NCI-H526 (cell line): ENCODE data around the gene RHOBTB3.
A peak's percentile ranks its signal among the peaks of the same experiment; 100 is the strongest.

Experiments used
- DNase-seq, 2 experiments: peaks; one replicate each; lab custom pipeline; 2025; lab: John Stamatoyannopoulos, UW

RHOBTB3 gene

DNA sequence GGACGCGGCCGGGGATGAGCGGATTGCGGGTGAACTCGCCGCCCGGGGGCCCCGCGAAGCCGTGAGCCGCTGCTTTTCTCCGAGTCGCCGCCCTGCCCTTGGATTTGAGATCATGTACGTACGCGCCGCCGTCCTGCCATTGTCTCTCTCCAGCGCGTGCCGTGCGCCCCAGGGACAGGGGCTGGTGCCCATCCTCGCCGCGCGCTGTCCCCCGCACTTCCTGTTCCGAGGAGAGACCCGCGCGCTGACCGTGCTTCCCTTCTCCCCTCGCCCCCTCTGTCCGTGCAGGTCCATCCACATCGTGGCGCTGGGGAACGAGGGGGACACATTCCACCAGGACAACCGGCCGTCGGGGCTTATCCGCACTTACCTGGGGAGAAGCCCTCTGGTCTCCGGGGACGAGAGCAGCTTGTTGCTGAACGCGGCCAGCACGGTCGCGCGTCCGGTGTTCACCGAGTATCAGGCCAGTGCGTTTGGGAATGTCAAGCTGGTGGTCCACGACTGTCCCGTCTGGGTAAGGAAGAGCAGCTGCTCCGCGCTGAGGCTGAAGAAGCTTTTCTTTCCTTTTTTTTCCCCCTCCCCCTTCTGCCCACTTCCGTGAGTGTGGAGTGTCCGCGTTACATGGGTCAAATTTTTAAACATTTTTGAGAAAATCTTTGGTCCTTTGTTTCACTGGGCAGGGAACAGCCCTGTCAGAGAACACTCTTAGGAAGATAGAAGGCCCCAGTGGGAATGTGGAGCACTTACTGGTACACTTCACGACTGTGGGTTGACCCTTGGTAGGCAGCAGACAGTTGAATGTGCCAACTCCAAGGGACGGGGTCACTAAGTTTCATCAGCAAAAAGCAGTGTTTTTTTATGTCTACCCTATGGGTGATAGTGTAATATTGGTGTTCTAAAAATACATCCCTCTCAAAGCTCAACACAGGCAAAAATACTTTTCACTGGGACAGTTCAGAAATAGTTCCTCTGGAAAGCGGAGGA is 727 bp downstream of the RHOBTB3 start:
- peak; percentile 40 to 68 for DNase-seq

DNA sequence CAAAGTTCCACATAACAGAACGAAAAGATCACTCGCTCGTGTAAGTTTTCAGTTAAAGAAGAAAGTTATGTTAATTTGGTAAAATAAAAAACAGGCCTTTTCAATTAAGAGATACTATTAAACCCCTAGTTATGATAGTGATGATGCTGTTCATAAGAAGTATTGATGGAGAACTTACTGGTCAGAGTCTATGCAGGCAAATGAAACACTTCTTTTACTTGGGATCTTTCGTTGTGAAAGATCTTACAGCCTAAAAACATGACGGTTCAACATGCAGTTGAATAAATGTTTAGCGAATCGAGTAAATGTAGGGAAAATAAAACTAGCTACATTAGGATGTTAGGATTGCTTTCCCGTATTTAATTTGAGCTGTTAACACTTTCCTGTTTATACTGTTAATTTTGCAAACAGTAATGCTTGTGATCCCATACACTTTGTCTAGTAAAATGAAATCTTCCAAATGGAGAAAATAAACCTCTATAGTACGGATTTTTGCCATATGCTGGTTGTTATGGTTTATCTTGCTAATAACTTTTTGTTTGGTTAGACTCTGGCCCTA is 2.0 kb downstream of the RHOBTB3 start:
- DNase-seq: no peak

DNA sequence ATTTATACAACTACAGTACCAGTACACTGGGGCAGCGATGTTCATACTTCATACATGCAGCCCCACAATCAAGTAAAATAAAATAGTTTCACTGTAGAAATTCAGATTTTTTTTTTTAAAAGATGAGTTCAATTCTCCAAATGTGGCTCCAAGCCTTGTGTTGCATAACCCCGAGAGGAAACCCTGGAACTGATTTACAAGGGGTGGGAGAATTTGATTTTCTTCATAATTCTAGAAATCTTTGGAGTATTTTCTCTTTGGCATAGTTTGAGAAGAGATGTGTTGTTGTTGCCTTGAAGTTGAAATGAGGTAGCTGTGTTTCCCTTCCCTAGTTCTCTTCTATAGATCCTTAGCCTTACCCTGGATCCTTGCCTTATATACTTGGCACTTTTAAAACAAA is 3.1 kb downstream of the RHOBTB3 start:
- no peak for DNase-seq

DNA sequence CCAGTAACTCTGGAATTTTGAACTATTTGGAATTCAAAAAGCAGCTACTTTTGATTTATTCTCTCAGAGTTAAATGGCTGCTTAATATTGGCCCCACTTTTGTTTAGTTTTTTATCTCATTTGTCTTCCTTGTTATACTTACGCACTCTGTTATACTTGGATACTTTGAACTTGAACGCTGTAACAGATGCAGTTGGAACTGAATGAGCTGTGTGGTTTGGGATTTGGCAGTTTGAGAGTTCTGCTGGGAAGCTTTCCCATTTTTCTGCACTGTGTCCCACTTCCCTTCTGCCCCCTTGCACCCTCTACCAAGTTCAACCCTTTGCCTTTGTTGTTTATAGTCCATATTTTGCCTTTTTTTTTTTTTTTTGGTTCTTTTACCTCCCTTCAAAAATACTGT is 3.8 kb downstream of the RHOBTB3 start:
- no peak for DNase-seq

DNA sequence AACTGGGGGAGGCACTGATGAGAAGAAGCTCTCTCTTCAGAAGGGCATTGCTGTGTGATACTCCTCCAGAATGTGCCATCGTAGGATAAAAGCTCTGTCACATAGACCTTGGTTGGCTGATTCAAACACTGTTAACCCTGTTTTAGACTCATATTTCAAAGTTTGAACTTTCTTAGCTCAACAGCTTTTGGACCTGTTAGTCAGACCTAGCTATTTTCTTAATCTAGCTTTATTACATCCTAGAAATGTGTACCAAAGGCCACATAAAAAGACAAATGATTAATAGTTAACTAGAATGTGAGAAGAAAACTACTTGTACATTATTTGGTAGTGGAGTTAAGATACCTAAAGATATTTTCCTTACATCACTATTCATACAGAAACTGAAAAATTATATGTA is 4.3 kb downstream of the RHOBTB3 start:
- no peak for DNase-seq

DNA sequence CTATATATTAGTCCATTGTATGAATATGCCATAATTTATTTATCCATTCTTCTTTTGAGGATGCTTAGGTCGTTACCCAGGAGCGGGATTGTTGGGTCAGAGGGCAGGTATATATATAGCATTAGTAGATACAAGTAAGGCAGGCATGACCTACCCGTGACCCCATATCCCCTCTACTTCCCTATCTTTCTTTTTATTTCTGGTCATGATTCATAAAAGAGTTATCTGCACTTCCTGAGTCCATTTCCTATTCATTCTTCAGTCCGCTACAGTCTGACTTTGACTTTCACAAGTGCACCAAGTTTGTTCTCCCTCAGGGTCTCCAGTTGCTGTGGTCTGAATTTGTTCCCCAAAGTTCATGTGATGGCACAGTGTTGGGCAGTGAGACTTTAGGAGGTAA is 6.9 kb downstream of the RHOBTB3 start:
- DNase-seq: no peak

DNA sequence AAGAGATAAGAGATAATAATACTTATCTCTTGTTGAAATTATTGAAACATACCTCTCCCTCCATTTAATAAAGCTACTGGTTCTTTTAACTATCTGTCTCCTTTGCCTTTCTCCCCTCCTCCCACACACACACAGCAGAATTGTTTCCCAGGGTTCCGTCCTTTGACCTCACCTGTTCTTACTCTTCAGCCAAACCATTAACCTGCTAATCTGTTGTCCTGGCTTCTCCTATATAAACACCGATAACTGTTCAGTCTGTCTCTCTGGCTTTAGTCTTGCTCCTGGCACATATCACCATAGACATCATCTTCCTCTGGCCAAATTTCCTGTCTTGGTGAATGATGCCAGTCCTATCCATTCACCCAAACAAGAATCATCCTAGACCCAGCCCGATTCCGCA is 7.7 kb downstream of the RHOBTB3 start:
- DNase-seq: no peak

- no peak for DNase-seq
Measured at GRCh38 chr5:95739857-95740256, 8.7 kb downstream of the RHOBTB3 start.

DNA sequence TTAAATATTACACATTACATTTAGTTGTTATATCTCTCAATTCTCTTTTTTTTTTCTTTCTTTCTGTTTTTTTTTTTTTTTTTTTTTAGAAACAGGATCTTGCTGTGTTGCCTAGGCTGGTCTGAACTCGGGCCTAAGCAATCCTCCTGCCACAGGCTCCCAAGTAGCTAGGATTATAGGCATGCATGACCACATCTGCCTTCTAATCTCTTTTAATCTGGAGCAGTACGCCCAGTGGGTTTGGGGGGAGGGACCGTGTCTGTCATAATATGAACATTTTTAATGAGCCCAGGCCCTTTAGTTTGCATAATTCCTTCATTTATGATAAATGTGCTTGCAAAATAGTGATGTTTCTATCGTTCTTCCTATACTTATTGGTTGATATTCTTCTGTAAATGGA is 10.3 kb downstream of the RHOBTB3 start:
- no peak for DNase-seq

DNA sequence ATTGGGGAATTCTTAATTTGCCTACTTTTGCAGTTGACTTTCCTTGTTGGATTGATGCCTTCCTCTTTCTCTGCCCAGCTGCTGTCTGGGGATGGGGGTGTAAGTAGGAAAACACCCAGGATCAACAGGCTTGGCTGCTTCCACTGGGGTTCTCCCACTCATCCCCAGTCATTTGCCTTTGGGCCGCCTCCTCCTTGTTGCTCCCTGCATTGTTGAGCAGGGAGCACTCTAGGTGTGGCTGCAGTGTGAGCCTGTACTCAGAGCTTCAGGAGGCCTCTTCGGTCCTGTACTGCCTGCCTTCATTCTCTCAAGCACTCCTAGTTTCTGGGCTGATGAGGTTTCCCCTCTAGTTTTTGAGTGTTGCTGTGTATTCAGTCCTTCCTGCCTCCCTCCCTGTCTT is 12.1 kb downstream of the RHOBTB3 start:
- no peak for DNase-seq

DNA sequence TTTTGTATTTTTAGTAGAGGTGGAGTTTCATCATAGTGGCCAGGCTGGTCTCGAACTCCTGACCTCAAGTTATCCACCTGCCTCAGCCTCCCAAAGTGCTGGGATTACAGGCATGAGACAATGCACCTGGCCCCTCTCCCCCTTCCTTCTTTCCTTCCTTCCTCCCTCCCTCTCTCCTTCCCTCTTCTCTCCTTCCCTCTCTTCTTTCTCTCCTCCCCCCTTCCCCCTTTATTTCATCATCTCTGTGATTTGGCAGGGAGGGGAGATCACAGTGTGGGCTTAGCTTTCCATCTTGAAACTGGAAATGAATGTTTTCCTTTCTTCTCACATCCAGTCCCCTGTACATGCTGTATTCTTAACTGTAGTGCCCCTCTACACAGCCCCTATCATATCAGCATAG is 12.7 kb downstream of the RHOBTB3 start:
- DNase-seq: no peak

DNA sequence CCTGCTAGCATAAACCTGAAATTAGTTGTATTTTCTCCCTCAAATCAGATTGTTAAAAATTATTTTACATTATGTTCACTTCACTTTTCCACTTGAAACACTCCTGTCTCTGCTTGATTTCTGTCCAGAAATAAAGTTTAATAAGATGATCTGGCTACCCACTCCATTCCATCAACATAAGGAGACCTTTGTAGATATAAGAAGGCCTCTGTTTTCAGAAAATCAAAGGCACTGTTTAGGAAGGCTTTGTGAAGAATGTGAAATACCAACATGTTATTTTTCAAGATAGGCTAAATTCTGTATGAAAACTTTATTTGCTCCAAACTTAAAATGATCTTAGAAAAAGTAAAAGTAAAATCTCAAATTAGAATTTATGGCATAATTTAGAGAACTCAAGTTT is 15.1 kb downstream of the RHOBTB3 start:
- no peak for DNase-seq

DNA sequence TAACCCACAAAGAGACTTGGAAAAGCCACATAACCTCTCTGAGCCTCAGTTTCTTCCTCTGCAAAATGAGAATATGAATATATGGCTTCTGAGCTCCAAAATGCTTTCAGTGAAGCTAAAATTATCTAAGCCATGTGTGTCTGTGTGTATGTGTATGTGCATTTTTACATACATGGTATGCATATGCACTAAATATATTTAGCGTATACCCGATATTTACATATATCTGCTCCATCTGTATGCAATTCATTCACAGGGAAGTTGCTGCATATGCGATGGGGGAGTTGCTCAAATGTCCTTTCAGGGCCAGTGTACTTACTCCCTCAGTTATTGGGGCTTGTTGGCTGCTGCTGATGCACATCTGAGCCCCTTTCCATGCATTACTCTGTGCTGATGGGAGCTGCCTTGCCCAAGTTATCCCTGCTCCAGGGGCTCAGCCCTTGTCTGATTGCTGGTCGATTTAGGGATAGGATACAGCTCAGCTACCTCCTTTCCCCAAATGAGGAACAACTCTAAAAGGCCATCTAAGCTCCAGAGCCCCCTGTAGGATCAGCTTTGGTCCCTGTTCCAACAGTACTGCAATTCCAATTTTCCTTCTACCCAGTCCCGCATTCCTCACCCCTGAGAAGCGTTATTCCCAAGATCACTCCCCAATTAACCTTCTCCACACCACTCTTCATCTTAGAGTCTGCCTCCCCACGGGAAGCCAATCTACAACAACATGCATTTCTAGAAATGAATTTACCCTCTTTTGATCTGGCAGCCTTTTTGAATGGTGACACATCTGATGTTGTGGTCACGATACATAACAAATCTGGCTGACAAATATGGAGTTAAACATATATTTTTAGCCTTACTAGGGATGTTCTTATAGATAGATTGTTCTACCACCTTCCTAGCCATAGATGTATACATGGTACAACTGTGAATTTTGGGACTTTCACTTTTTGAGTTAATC is 15.9 kb downstream of the RHOBTB3 start:
- DNase-seq: no peak

DNA sequence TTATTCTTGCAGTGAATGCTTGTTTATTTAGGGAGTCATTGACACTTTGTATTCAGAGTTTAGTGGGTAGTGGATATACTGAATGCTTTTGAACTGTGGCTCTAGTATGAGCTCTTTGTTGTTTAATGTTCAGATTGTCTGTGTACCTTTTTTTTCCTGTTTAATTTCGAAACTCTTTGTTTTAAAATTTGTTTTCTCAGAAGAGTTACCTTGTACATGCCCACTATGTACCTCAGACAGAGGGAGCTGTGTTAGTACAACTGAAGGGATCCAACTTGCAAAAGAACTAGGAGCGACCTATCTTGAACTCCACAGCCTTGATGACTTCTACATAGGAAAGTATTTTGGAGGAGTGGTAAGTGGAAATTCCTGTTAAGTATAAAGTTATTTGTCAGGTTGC is 17.0 kb downstream of the RHOBTB3 start:
- no peak for DNase-seq

DNA sequence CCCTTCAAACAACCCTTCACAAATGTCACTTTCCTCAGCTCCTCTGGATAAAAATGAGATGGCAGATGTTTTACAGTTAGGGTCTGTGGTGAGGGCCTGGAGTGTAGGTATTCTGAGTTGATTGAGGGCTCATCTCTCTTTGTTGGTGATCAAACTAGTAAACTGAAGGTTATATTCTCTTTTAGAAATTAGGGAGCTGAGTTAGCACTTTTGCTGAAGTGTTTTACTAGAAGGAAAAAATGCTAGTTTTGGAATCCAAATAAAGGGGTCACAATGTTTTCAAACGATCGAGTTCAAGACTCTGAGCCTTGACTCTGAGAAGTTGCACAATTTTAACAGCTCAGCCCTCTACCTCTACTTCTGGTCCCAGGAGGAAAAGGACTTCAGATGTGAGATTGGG is 23.4 kb downstream of the RHOBTB3 start:
- no peak for DNase-seq

- no peak for DNase-seq
Measured at GRCh38 chr5:95759005-95759404, 27.9 kb downstream of the RHOBTB3 start.

DNA sequence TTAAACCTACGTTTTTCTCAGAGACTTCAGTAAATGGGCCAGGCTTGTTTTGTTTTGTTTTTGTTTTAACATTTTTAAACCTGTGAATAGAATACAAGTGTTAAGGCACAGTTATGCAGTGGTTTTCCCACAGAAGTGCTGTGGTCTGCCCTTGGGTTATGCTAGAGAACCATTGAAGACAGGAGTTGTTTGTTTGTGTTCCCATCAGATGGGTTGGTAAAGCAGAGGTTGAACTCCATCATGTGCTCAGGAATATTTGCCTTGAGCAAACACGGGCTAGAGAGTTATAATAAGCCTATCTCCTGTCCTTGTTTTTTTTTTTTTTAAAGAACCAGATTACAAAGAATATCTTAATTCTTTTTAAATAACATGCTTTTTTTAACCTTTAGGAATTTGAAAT is 28.5 kb downstream of the RHOBTB3 start:
- DNase-seq: peak; percentile 44 to 55

DNA sequence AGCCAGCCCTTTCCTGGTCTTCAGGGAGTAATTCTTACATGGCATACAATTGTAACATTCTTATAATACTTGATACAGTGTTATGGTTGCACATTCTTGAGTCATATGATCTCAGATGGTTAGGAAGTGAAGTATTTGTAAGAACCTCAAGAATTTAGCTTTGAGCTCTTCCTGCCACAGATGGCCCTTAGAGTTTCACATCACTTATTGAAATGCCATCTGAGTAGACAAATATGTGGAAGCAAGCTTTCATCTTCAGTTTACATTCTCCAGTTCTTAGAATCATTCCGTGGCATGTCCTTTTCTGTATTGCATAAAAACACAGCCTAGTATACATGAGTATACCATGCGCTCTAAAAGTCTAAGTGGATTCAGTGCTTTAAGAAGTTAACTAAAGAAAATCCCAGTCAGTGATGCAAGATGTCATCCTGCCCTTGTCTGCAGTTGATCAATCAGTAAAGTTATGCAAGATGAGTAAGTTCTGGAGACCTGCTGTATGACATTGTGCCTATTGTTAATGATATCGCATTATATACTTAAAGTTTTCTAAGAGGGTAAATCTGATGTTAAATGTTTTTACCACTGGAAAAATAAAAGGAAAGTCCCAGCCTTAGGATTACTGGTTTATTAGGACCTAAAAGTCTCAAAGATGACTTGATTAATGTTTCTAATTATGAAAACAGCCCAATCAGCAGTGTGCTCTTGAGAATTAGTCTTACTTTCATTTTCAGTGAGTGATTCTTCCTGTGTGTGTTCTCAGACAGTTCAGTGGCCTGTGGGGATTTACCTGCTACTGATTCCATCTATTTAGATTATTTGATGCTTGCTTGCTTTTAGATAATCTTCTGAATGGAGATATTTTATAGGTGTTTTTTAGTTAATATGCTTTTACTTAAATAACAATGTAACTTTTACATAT is 29.4 kb downstream of the RHOBTB3 start:
- DNase-seq: no peak

GRCh38 chr5:95761771-95762651 is 30.9 kb downstream of the RHOBTB3 start:
- no peak for DNase-seq

DNA sequence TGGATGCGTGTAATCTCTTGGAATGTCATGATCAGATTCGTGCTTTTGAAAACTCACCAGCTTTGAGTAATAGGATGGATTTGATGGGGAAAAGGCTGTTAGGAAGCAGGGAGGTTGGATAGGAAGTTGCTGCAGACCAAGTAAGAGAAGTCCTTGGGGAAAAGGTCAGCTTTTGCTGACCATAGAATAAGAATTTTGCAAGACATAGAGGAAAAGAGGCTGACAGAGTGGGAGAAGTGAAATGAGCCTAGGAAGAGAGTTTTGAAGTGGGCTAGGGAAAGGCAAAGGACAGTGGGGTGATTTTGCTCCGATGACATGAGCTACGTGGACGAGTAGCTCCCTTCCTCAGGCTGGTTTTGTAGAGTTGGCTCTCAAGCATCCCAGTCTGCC is 31.5 kb downstream of the RHOBTB3 start:
- no peak for DNase-seq
